Osteoblast (primary cell): ENCODE measurements around the gene CCL20. TPM values are rescaled to one million over a fixed set of nuclear protein-coding genes. Genes with fewer than 3 reads are reported as not detected.

Experiments
- DNase-seq: peaks from one replicate; pipeline ENCODE4 v3.0.0; 2011; ENCODE audit warnings: low spot score, mixed read lengths; ENCODE audit not compliant: insufficient read length; ENCODE audit errors: missing footprints
- H2AFZ ChIP-seq: 2 replicates; pipeline ENCODE4 v1.6.0; 2011; ENCODE audit warnings: mild to moderate bottlenecking, low read length
- H3K27ac ChIP-seq: 2 replicates; pipeline ENCODE4 v1.5.1; 2011; ENCODE audit warnings: mild to moderate bottlenecking, low read depth, low read length, moderate library complexity
- H3K27me3 ChIP-seq: 2 replicates; pipeline ENCODE4 v1.6.0; 2012; ENCODE audit warnings: mild to moderate bottlenecking, control low read depth, inconsistent platforms, low read length, moderate library complexity; ENCODE audit not compliant: insufficient read depth
- H3K36me3 ChIP-seq: 2 replicates; pipeline ENCODE4 v1.5.1; 2011; ENCODE audit warnings: mild to moderate bottlenecking, low read length, control low read depth, moderate library complexity; ENCODE audit not compliant: insufficient read depth
- H3K4me1 ChIP-seq: 2 replicates; pipeline ENCODE4 v1.5.1; 2011; ENCODE audit warnings: mild to moderate bottlenecking, low read length, control low read depth, moderate library complexity; ENCODE audit not compliant: insufficient read depth
- H3K4me2 ChIP-seq: 2 replicates; pipeline ENCODE4 v1.6.0; 2011; ENCODE audit warnings: mild to moderate bottlenecking, low read length; ENCODE audit not compliant: insufficient read depth
- H3K4me3 ChIP-seq: fragments of 200-600 bp; sonication (generic); 3 replicates; pipeline ENCODE4 v1.5.1; 2012; ENCODE audit warnings: mild to moderate bottlenecking, low read length, inconsistent platforms; ENCODE audit not compliant: insufficient read depth
- H3K79me2 ChIP-seq: 2 replicates; pipeline ENCODE4 v1.6.0; 2012; ENCODE audit warnings: mild to moderate bottlenecking, low read length, control low read depth, inconsistent platforms; ENCODE audit not compliant: insufficient read depth
- H3K9me3 ChIP-seq: 2 replicates; pipeline ENCODE4 v1.5.1; 2011; ENCODE audit warnings: low read depth, low read length, control low read depth
- H4K20me1 ChIP-seq: 2 replicates; pipeline ENCODE4 v1.6.0; 2012; ENCODE audit warnings: mild to moderate bottlenecking, low read length, control low read depth; ENCODE audit not compliant: insufficient read depth
- total RNA-seq: library from RNA; depleted of rRNA; stranded (reverse); fragments of >200 nt; gene quantifications from 2 replicates; pipeline ENCODE4 v1.2.3, GENCODE V29; 2012
- TF ChIP-seq, protein P1 (sequence below): IDR thresholded peaks from 2 replicates; pipeline ENCODE4 v1.5.1; 2011; ENCODE audit warnings: mild to moderate bottlenecking, low read depth, low read length, moderate library complexity; ENCODE audit errors: extremely low read depth

The CCL20 gene
- total RNA-seq, 1 donor, result 1.1 TPM

DNA sequence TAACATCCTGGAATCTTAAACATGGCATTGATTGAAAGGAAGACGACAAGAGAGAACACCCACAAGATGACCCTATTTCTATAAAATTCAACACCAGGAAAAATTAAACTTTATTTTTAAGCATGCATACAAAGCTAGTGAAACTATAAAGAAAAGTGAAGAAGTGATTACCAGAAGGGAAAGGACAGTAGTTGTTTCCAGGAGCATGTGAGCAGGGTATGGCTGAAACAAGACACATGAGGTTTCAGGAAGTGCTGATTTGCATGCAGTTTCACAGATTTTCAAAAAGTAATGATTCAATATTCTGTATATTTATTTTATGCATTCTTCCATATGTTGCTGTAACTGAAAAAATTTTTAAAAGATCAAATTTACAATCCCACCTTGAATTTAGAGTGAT lies 33.2 kb downstream of the CCL20 start:
- Histone ChIP-seq H3K4me2 (no peak overlapping the region), H3K36me3 (no peaks in the 10 kb centered on the region), H4K20me1 (no peaks in the 10 kb centered on the region), H2AFZ (no peak overlapping the region), H3K9me3 (no peaks in the 10 kb centered on the region), H3K4me3 (no peak overlapping the region), H3K79me2 (no peaks in the 10 kb centered on the region), H3K27ac (no peak overlapping the region), H3K27me3 (no peaks in the 10 kb centered on the region), H3K4me1 (peaks cover 11% of the 10 kb centered on the region)
- TF ChIP-seq, protein P1, sequence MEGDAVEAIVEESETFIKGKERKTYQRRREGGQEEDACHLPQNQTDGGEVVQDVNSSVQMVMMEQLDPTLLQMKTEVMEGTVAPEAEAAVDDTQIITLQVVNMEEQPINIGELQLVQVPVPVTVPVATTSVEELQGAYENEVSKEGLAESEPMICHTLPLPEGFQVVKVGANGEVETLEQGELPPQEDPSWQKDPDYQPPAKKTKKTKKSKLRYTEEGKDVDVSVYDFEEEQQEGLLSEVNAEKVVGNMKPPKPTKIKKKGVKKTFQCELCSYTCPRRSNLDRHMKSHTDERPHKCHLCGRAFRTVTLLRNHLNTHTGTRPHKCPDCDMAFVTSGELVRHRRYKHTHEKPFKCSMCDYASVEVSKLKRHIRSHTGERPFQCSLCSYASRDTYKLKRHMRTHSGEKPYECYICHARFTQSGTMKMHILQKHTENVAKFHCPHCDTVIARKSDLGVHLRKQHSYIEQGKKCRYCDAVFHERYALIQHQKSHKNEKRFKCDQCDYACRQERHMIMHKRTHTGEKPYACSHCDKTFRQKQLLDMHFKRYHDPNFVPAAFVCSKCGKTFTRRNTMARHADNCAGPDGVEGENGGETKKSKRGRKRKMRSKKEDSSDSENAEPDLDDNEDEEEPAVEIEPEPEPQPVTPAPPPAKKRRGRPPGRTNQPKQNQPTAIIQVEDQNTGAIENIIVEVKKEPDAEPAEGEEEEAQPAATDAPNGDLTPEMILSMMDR, result no peak
- no peak for DNase-seq

DNA sequence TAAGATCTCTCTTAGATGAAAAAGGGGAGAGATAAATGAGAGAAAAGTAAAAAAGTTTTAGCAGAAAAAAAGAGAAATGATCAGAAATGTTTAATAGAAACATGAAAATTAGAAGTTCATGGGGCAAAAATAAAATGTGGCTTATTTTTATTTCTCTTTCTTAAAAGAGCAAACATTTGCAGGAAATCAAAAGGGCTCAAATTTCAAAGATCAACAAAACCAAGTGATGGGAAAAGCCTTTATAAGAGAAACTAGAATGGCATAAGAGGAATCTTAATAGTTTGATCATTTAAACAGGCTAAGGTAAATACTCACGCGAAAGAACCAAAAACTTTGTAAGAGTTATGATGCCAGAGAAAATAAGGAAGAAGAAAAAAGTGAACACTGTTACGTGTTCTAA lies 34.5 kb downstream of the CCL20 start:
- Histone ChIP-seq H2AFZ (no peak overlapping the region), H3K27me3 (no peaks in the 10 kb centered on the region), H3K4me3 (no peak overlapping the region), H3K79me2 (no peaks in the 10 kb centered on the region), H3K9me3 (no peaks in the 10 kb centered on the region), H3K4me2 (no peak overlapping the region), H3K27ac (no peak overlapping the region), H3K4me1 (peaks cover 17% of the 10 kb centered on the region), H4K20me1 (no peaks in the 10 kb centered on the region), H3K36me3 (no peaks in the 10 kb centered on the region)
- TF ChIP-seq, protein P1, result no peak
- DNase-seq, result no peak

DNA sequence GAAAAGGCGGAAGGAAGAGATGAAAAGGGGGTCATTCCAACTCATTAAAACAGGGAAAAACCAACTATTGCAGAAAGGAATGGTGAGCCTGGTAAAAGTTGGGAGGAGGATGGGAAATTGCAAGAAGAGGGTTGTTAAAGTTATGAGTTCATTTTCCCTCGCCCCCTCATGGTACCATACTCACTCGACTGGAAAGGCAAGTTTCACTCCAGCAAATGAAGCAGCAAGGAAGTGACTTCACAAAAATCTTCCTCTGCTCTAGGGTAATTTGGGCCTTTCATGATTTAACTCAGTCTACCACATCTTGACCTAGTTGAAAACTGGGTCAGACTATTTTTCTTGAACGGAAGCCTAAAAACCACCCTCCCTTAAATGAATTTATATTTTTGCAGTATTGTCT lies 34.9 kb downstream of the CCL20 start:
- TF ChIP-seq, protein P1, result no peak

DNA sequence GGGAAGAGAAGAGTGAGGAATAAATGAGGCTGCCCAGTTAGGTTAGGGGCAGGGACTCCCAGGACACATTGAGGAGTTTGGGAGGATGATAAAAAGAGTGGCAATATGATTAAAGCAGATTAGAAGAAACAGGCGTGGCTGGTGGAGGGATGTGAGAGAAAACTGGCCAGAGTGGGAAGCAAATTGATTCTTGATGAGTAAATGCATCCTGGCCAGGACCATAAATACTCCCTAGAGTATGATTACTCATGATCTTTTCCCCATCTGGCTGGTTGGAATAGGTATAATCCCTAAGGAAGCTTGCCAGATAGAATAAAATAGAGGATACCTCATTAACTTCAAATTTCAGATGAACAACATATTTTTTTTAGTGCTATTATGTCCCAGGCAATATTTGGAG lies 36.3 kb downstream of the CCL20 start:
- Histone ChIP-seq H3K4me2 (peak overlapping the region; percentile 4), H3K9me3 (no peaks in the 10 kb centered on the region), H2AFZ (no peak overlapping the region), H3K79me2 (no peaks in the 10 kb centered on the region), H3K27ac (peak overlapping the region; percentile 39), H3K4me1 (peaks cover 29% of the 10 kb centered on the region), H3K36me3 (no peaks in the 10 kb centered on the region), H3K4me3 (no peak overlapping the region), H4K20me1 (no peaks in the 10 kb centered on the region), H3K27me3 (no peaks in the 10 kb centered on the region)
- no peak for DNase-seq
- TF ChIP-seq, protein P1, result no peak

More for the DNA sequence above, 34.9 kb downstream of the CCL20 start:
- no peaks in the 10 kb centered on the region for H3K27me3 ChIP-seq
- H3K36me3 ChIP-seq, result no peaks in the 10 kb centered on the region
- no peak for DNase-seq
- no peak overlapping the region for H3K4me3 ChIP-seq
- peaks cover 22% of the 10 kb centered on the region for H3K4me1 ChIP-seq
- no peak overlapping the region for H3K4me2 ChIP-seq
- no peak overlapping the region for H3K27ac ChIP-seq
- no peak overlapping the region for H2AFZ ChIP-seq
- no peaks in the 10 kb centered on the region for H4K20me1 ChIP-seq
- no peaks in the 10 kb centered on the region for H3K9me3 ChIP-seq
- no peaks in the 10 kb centered on the region for H3K79me2 ChIP-seq
